ENCODE measurements around the gene NFKBIZ.

The NFKBIZ gene

DNA sequence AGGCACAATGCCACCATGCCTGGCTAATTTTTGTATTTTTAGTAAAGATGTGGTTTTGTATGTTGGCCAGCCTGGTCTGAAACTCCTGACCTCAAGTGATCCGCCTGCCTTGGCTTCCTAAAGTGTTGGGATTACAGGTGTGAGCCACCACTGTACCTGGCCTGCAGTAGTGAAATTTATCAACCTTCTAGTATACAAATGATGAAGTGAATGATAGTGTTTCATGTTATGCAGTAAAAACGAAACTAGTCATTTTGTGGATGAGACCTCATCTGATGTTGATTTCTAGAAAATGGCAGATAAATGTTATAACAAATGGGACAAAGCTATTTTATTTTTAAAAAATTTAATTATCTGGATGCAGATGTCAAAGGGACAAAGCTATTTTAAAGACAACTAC lies 37.4 kb upstream of the NFKBIZ start:
- H3K4me3 ChIP-seq (ENCODE audit: low read depth, low read length): no peak overlapping the region
- peaks cover under 1% of the 10 kb centered on the region; the same call in 1 of the 2 replicates for H3K36me3 ChIP-seq (ENCODE audit: control insufficient read depth, insufficient read depth, low read length)
- H3K4me1 ChIP-seq (ENCODE audit: control insufficient read depth, insufficient read depth, low read length): peaks cover 7% of the 10 kb centered on the region
- no peak overlapping the region for H3K9ac ChIP-seq (ENCODE audit: low read length)
- no peak overlapping the region for H3K27ac ChIP-seq (ENCODE audit: low read depth, low read length)
- H3K27me3 ChIP-seq (ENCODE audit: control insufficient read depth, insufficient read depth, low read length): no peaks in the 10 kb centered on the region
- H3K9me3 ChIP-seq (ENCODE audit: control insufficient read depth, insufficient read depth, low read depth, low read length): no peaks in the 10 kb centered on the region

DNA sequence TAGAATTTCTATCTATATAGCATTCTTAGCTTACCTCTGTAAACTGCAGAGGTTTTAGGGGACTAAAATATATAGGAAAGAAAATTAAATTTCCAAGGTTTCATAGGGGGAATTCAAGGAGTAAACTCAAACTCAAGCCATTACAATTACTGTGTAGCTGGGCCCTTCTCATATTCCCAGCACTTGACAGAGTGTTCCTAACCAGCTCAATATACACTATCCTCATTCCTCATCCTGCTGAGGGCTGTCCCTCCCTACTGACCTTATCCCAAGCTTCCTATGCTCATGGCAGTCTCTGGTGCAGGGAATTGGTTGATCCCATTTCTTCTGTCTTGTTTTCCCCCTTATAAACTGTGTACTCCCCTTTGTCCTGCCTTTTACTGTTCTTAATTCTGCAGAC lies 36.4 kb upstream of the NFKBIZ start:
- Histone ChIP-seq H3K4me1 (ENCODE audit: control insufficient read depth, insufficient read depth, low read length) (peaks cover 7% of the 10 kb centered on the region), H3K27me3 (ENCODE audit: control insufficient read depth, insufficient read depth, low read length) (no peaks in the 10 kb centered on the region)

GRCh38 chr3:101813817-101814440 lies 35.4 kb upstream of the NFKBIZ start:
- peaks cover 3% of the 10 kb centered on the region; the same call in 1 of the 2 replicates for H3K36me3 ChIP-seq (ENCODE audit: control insufficient read depth, insufficient read depth, low read length)
- peaks cover 7% of the 10 kb centered on the region for H3K4me1 ChIP-seq (ENCODE audit: control insufficient read depth, insufficient read depth, low read length)
- no peak overlapping the region for H3K27ac ChIP-seq (ENCODE audit: low read depth, low read length)
- H3K9ac ChIP-seq (ENCODE audit: low read length): no peak overlapping the region
- H3K9me3 ChIP-seq (ENCODE audit: control insufficient read depth, insufficient read depth, low read depth, low read length): no peaks in the 10 kb centered on the region
- H3K4me3 ChIP-seq (ENCODE audit: low read depth, low read length): no peak overlapping the region
- H3K27me3 ChIP-seq (ENCODE audit: control insufficient read depth, insufficient read depth, low read length): no peaks in the 10 kb centered on the region

More for the DNA sequence above, 36.4 kb upstream of the NFKBIZ start:
- no peak overlapping the region for H3K9ac ChIP-seq (ENCODE audit: low read length)
- H3K9me3 ChIP-seq (ENCODE audit: control insufficient read depth, insufficient read depth, low read depth, low read length): no peaks in the 10 kb centered on the region
- peaks cover 3% of the 10 kb centered on the region; the same call in 1 of the 2 replicates for H3K36me3 ChIP-seq (ENCODE audit: control insufficient read depth, insufficient read depth, low read length)
- H3K27ac ChIP-seq (ENCODE audit: low read depth, low read length): no peak overlapping the region
- no peak overlapping the region for H3K4me3 ChIP-seq (ENCODE audit: low read depth, low read length)

DNA sequence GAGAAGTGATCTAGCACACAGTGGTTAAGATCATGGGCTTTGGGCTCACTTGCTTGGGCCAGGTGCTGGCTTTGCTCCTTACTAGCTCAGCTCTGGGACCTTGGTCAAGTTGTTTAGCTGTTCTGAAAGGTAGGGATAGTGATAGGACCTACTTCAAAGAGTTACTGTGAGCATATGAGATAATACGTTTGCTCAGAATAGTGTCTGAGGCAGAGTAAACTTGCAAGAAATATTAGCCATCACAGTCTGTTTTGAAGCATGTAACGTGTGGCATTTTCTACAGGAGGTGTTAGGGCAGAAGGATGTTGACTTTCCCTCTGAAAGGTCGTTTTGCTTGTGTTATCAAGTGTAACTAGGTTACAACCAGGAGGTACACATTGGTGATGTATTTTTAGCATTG lies 34.5 kb upstream of the NFKBIZ start:
- Histone ChIP-seq H3K27me3 (ENCODE audit: control insufficient read depth, insufficient read depth, low read length) (no peaks in the 10 kb centered on the region), H3K27ac (ENCODE audit: low read depth, low read length) (no peak overlapping the region), H3K4me3 (ENCODE audit: low read depth, low read length) (no peak overlapping the region), H3K9me3 (ENCODE audit: control insufficient read depth, insufficient read depth, low read depth, low read length) (no peaks in the 10 kb centered on the region), H3K36me3 (ENCODE audit: control insufficient read depth, insufficient read depth, low read length) (peaks cover 3% of the 10 kb centered on the region; the same call in 1 of the 2 replicates), H3K9ac (ENCODE audit: low read length) (no peak overlapping the region), H3K4me1 (ENCODE audit: control insufficient read depth, insufficient read depth, low read length) (peaks cover 4% of the 10 kb centered on the region; the same call in 1 of the 2 replicates)

DNA sequence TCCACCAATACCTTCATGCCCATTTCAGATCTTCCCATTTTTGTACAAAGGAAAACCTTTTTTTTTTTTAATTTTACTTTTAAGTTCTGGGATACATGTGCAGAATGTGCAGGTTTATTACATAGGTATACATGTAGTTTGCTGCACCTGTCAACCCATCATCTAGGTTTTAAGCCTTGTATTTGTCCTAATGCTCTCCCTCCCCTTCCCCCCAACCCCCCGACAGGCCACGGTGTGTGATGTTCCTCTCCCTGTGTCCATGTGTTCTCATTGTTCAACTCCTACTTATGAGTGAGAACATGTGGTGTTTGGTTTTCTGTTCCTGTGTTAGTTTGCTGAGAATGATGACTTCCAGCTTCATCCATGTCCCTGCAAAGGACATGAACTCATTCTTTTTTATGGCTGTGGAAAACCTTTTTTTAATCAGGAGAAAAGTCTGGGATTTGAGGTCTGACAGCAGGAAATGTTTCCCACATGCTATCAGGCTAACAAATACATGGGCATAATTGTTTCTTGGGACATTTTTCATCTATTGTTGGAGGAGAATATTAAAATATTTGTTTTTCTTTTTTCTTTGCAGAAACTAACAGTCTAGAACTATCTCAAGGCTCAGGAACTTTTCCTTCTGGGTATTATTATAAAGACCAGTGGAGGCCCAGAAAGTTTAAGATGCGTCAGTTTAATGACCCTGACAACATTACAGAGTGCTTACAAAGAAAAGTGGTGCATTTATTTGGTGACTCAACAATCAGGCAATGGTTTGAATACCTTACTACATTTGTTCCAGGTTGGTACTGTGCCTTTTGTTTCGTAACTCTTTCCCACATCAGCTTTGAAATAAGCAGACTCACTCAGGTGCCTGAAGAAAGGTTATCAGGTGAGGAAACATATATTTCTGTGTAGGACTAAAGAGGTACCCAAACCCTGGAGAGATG lies 32.8 kb upstream of the NFKBIZ start:
- no peak overlapping the region for H3K27ac ChIP-seq (ENCODE audit: low read depth, low read length)

GRCh38 chr3:101817992-101818391 lies 31.3 kb upstream of the NFKBIZ start:
- H3K27me3 ChIP-seq (ENCODE audit: control insufficient read depth, insufficient read depth, low read length): no peaks in the 10 kb centered on the region
- H3K4me1 ChIP-seq (ENCODE audit: control insufficient read depth, insufficient read depth, low read length): peaks cover 4% of the 10 kb centered on the region; the same call in 1 of the 2 replicates
- H3K9me3 ChIP-seq (ENCODE audit: control insufficient read depth, insufficient read depth, low read depth, low read length): no peaks in the 10 kb centered on the region
- H3K4me3 ChIP-seq (ENCODE audit: low read depth, low read length): no peak overlapping the region
- H3K9ac ChIP-seq (ENCODE audit: low read length): no peak overlapping the region
- no peak overlapping the region for H3K27ac ChIP-seq (ENCODE audit: low read depth, low read length)
- peaks cover 8% of the 10 kb centered on the region for H3K36me3 ChIP-seq (ENCODE audit: control insufficient read depth, insufficient read depth, low read length)

More for the DNA sequence above, 32.8 kb upstream of the NFKBIZ start:
- no peaks in the 10 kb centered on the region for H3K9me3 ChIP-seq (ENCODE audit: control insufficient read depth, insufficient read depth, low read depth, low read length)
- H3K9ac ChIP-seq (ENCODE audit: low read length): no peak overlapping the region
- H3K36me3 ChIP-seq (ENCODE audit: control insufficient read depth, insufficient read depth, low read length): peaks cover 5% of the 10 kb centered on the region
- H3K27me3 ChIP-seq (ENCODE audit: control insufficient read depth, insufficient read depth, low read length): no peaks in the 10 kb centered on the region
- no peak overlapping the region for H3K4me3 ChIP-seq (ENCODE audit: low read depth, low read length)
- peaks cover 4% of the 10 kb centered on the region; the same call in 1 of the 2 replicates for H3K4me1 ChIP-seq (ENCODE audit: control insufficient read depth, insufficient read depth, low read length)

DNA sequence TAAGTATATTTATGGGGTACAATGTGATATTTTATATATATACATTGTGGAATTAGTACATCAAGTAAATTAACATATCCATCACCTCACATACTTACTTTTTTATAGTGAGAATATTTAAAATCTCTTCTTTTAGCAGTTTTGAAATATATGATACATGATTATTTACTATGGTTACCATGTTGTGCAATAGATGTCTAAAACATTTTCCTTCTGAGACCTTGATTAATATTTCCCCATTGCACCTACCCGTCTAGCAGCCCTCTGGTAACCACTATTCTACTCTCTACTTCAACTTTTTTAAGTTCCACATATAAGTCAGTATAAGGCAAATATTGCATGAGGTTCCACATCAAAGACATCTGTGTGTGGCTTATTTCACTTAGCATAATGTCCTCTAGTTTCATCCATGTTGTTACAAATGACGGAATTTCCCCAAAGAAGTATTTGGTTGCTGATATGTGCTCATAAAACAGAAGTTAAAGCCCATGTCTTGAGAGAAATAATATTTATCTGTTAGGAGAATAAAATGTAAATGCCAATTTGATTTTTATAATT lies 29.6 kb upstream of the NFKBIZ start:
- no peaks in the 10 kb centered on the region for H3K27me3 ChIP-seq (ENCODE audit: control insufficient read depth, insufficient read depth, low read length)
- no peaks in the 10 kb centered on the region for H3K9me3 ChIP-seq (ENCODE audit: control insufficient read depth, insufficient read depth, low read depth, low read length)
- no peaks in the 10 kb centered on the region for H3K4me1 ChIP-seq (ENCODE audit: control insufficient read depth, insufficient read depth, low read length)
- no peak overlapping the region for H3K4me3 ChIP-seq (ENCODE audit: low read depth, low read length)
- H3K9ac ChIP-seq (ENCODE audit: low read length): no peak overlapping the region
- no peak overlapping the region for H3K27ac ChIP-seq (ENCODE audit: low read depth, low read length)
- peaks cover 8% of the 10 kb centered on the region for H3K36me3 ChIP-seq (ENCODE audit: control insufficient read depth, insufficient read depth, low read length)

DNA sequence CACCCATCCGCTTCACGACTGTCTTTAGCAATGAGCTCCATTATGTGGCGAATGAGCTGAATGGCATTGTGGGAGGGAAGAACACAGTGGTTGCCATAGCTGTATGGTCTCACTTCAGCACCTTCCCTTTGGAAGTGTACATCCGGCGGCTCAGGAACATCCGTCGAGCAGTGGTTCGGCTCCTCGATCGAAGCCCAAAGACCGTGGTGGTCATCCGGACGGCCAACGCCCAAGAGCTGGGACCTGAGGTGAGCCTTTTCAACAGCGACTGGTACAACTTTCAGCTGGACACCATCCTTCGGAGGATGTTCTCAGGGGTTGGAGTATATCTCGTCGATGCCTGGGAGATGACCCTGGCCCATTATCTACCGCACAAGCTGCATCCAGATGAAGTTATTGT lies 27.8 kb upstream of the NFKBIZ start:
- H3K27ac ChIP-seq (ENCODE audit: low read depth, low read length): no peak overlapping the region
- no peak overlapping the region for H3K9ac ChIP-seq (ENCODE audit: low read length)
- H3K36me3 ChIP-seq (ENCODE audit: control insufficient read depth, insufficient read depth, low read length): peaks cover 8% of the 10 kb centered on the region
- H3K9me3 ChIP-seq (ENCODE audit: control insufficient read depth, insufficient read depth, low read depth, low read length): no peaks in the 10 kb centered on the region
- no peaks in the 10 kb centered on the region for H3K4me1 ChIP-seq (ENCODE audit: control insufficient read depth, insufficient read depth, low read length)
- no peak overlapping the region for H3K4me3 ChIP-seq (ENCODE audit: low read depth, low read length)
- H3K27me3 ChIP-seq (ENCODE audit: control insufficient read depth, insufficient read depth, low read length): no peaks in the 10 kb centered on the region

- peaks cover 5% of the 10 kb centered on the region for H3K4me1 ChIP-seq (ENCODE audit: control insufficient read depth, insufficient read depth, low read length)
- H3K9me3 ChIP-seq (ENCODE audit: control insufficient read depth, insufficient read depth, low read depth, low read length): no peaks in the 10 kb centered on the region
- H3K27ac ChIP-seq (ENCODE audit: low read depth, low read length): no peak overlapping the region
- peaks cover 6% of the 10 kb centered on the region for H3K36me3 ChIP-seq (ENCODE audit: control insufficient read depth, insufficient read depth, low read length)
- H3K27me3 ChIP-seq (ENCODE audit: control insufficient read depth, insufficient read depth, low read length): no peaks in the 10 kb centered on the region
- H3K9ac ChIP-seq (ENCODE audit: low read length): no peak overlapping the region
- H3K4me3 ChIP-seq (ENCODE audit: low read depth, low read length): no peak overlapping the region
These were observed 25.8 kb upstream of the NFKBIZ start for GRCh38 chr3:101823525-101823924.

GRCh38 chr3:101824702-101825101 lies 24.6 kb upstream of the NFKBIZ start:
- Histone ChIP-seq H3K27ac (ENCODE audit: low read depth, low read length) (no peak overlapping the region), H3K9me3 (ENCODE audit: control insufficient read depth, insufficient read depth, low read depth, low read length) (no peaks in the 10 kb centered on the region), H3K4me3 (ENCODE audit: low read depth, low read length) (no peak overlapping the region), H3K9ac (ENCODE audit: low read length) (no peak overlapping the region), H3K27me3 (ENCODE audit: control insufficient read depth, insufficient read depth, low read length) (no peaks in the 10 kb centered on the region), H3K36me3 (ENCODE audit: control insufficient read depth, insufficient read depth, low read length) (peaks cover 6% of the 10 kb centered on the region), H3K4me1 (ENCODE audit: control insufficient read depth, insufficient read depth, low read length) (peaks cover 12% of the 10 kb centered on the region)
